Neuronal stem cell (in vitro differentiated cells): ENCODE measurements around the gene NFIX.

Source experiments
- DNase-seq: peaks from one replicate; pipeline ENCODE4 v3.0.0-alpha.2; 2013; ENCODE audit warnings: low spot score
- H2AFZ ChIP-seq: one replicate; pipeline ENCODE4 v1.6.1; 2013; ENCODE audit warnings: mild to moderate bottlenecking, low read length, inconsistent platforms
- H2AK5ac ChIP-seq: 2 replicates; pipeline ENCODE4 v1.6.1; 2013; ENCODE audit warnings: low read depth, mild to moderate bottlenecking, inconsistent platforms, low read length, moderate library complexity, mixed read lengths
- H2BK120ac ChIP-seq: 2 replicates; pipeline ENCODE4 v1.6.1; 2013; ENCODE audit warnings: low read depth, mild to moderate bottlenecking, inconsistent platforms, low read length, moderate library complexity, mixed read lengths
- H2BK12ac ChIP-seq: one replicate; pipeline ENCODE4 v1.6.1; 2013; ENCODE audit warnings: low read length, inconsistent platforms
- H2BK15ac ChIP-seq: 2 replicates; pipeline ENCODE4 v1.6.1; 2013; ENCODE audit warnings: mild to moderate bottlenecking, low read length, inconsistent platforms, mixed read lengths
- H2BK5ac ChIP-seq: one replicate; pipeline ENCODE4 v1.6.1; 2013; ENCODE audit warnings: inconsistent platforms, mild to moderate bottlenecking, low read length, moderate library complexity
- H3K14ac ChIP-seq: one replicate; pipeline ENCODE4 v1.6.1; 2013; ENCODE audit warnings: low read length, inconsistent platforms
- H3K18ac ChIP-seq: 2 replicates; pipeline ENCODE4 v1.6.1; 2013; ENCODE audit warnings: low read length, inconsistent platforms
- H3K23ac ChIP-seq: 2 replicates; pipeline ENCODE4 v1.6.1; 2013; ENCODE audit warnings: low read depth, mild to moderate bottlenecking, mixed read lengths, low read length, inconsistent platforms; ENCODE audit not compliant: poor library complexity
- H3K27ac ChIP-seq: replicated peaks from 3 replicates; pipeline ENCODE4 v1.5.1; 2013; ENCODE audit warnings: low read length, inconsistent platforms
- H3K27me3 ChIP-seq, 3 experiments: 2 replicates each; pipeline ENCODE4 v1.6.1; 2013; ENCODE audit warnings: low read length in 3 of 3, mild to moderate bottlenecking in 2 of 3, inconsistent platforms in 1 of 3, low read depth in 1 of 3, mixed read lengths in 1 of 3, moderate library complexity in 1 of 3; ENCODE audit not compliant: control insufficient read depth in 3 of 3, insufficient read depth in 3 of 3
- H3K36me3 ChIP-seq, 2 donors: replicated peaks in 1 of 2; 2 replicates each; pipeline ENCODE4 v1.6.1; 2013; ENCODE audit warnings: low read length in 2 of 2; ENCODE audit not compliant: control insufficient read depth in 2 of 2, insufficient read depth in 2 of 2
- H3K4ac ChIP-seq: 2 replicates; pipeline ENCODE4 v1.6.1; 2013; ENCODE audit warnings: inconsistent platforms, mild to moderate bottlenecking, low read length, moderate library complexity
- H3K4me1 ChIP-seq, 2 donors: 1 replicate in 1 of 2; 2 replicates in 1 of 2; pipeline ENCODE4 v1.6.1; 2013; ENCODE audit warnings: low read length in 2 of 2, low read depth in 1 of 2; ENCODE audit not compliant: control insufficient read depth in 2 of 2, insufficient read depth in 1 of 2
- H3K4me2 ChIP-seq: one replicate; pipeline ENCODE4 v1.6.1; 2013; ENCODE audit warnings: mild to moderate bottlenecking, low read length, inconsistent platforms; ENCODE audit not compliant: insufficient read depth, poor library complexity, severe bottlenecking
- H3K4me3 ChIP-seq, 2 donors: 2 replicates each; pipeline ENCODE4 v1.5.1; 2013; ENCODE audit warnings: low read length in 2 of 2, mild to moderate bottlenecking in 2 of 2, inconsistent platforms in 1 of 2, moderate library complexity in 1 of 2
- H3K79me1 ChIP-seq: one replicate; pipeline ENCODE4 v1.6.1; 2013; ENCODE audit warnings: low read depth, mild to moderate bottlenecking, inconsistent platforms, low read length, moderate library complexity
- H3K9ac ChIP-seq: one replicate; pipeline ENCODE4 v1.6.1; 2013; ENCODE audit warnings: mild to moderate bottlenecking, low read depth, low read length, inconsistent platforms; ENCODE audit not compliant: poor library complexity
- H3K9me3 ChIP-seq, 2 donors: replicated peaks in 1 of 2; 2 replicates each; pipeline versions ENCODE3 to v1.6.1; 2013; ENCODE audit warnings: low read length in 2 of 2, mild to moderate bottlenecking in 2 of 2, inconsistent platforms in 1 of 2, low read depth in 1 of 2, mixed read lengths in 1 of 2, moderate library complexity in 1 of 2; ENCODE audit not compliant: control insufficient read depth in 2 of 2, insufficient read depth in 1 of 2
- H4K8ac ChIP-seq: one replicate; pipeline ENCODE4 v1.6.1; 2013; ENCODE audit warnings: low read depth, mild to moderate bottlenecking, inconsistent platforms, low read length, moderate library complexity
- H4K91ac ChIP-seq: one replicate; pipeline ENCODE4 v1.6.1; 2013; ENCODE audit warnings: low read length, low read depth, mild to moderate bottlenecking, inconsistent platforms; ENCODE audit not compliant: poor library complexity
- WGBS, 2 donors: extraction: QIAGEN DNeasy Blood & Tissue Kit; methylation state at CpG; one replicate each; pipeline ENCODE4 v1.1.7; 2013; ENCODE audit warnings: missing lambda C conversion rate in 2 of 2, mixed read lengths in 1 of 2; ENCODE audit not compliant: insufficient read length in 2 of 2, insufficient replicate concordance in 1 of 2; ENCODE audit errors: extremely low coverage in 2 of 2; 5-methylcytosine and 5-hydroxymethylcytosine counted together

NFIX gene

GRCh38 chr19:13117772-13118423 lies 122.6 kb downstream of the NFIX start, which contains the start of gene NACC1:
TSS of gene NACC1 (plus strand) at chr19:13118264. CDS start at chr19:13135208, 16,944 bp downstream.
- no peaks in the 10 kb centered on the region for H3K9me3 ChIP-seq
- peak within 1 kb of the TSS; percentile 100 for H4K91ac ChIP-seq
- peak within 1 kb of the TSS; percentile 93 for H2BK15ac ChIP-seq
- H3K23ac ChIP-seq, result peak within 1 kb of the TSS; percentile 62
- H3K4me2 ChIP-seq, result peak within 1 kb of the TSS; percentile 62
- H2BK5ac ChIP-seq, result peak within 1 kb of the TSS; percentile 98
- H3K9ac ChIP-seq, result peak within 1 kb of the TSS; percentile 99
- H3K4me3 ChIP-seq, result peak within 1 kb of the TSS; percentile 99 to 100
- peak within 1 kb of the TSS; percentile 91 for H3K27ac ChIP-seq
- H3K14ac ChIP-seq, result peak within 1 kb of the TSS; percentile 100
- peak within 1 kb of the TSS; percentile 98 for H2AFZ ChIP-seq
- H3K18ac ChIP-seq, result peak within 1 kb of the TSS; percentile 100
- WGBS, 2 donors, result no CpG with 5 or more reads among the region's 65 CpGs
- H2AK5ac ChIP-seq, result peak within 1 kb of the TSS; percentile 98
- H3K79me1 ChIP-seq, result peaks cover 22% of the 10 kb centered on the region
- H3K27me3 ChIP-seq, result no peaks in the 10 kb centered on the region
- no peak within 1 kb of the TSS for H4K8ac ChIP-seq
- peak within 1 kb of the TSS; percentile 90 for H3K4ac ChIP-seq
- peaks cover 19 to 48% of the 10 kb centered on the region in 2 donors for H3K36me3 ChIP-seq
- peaks cover 16 to 19% of the 10 kb centered on the region in 2 donors for H3K4me1 ChIP-seq
- peak within 1 kb of the TSS; percentile 96 for H2BK120ac ChIP-seq
- peak within 1 kb of the TSS; percentile 92 for H2BK12ac ChIP-seq
- peak; percentile 86 for DNase-seq

GRCh38 chr19:13118424-13119193 lies 123.3 kb downstream of the NFIX start:
- Histone ChIP-seq H3K36me3 (peaks cover 22 to 48% of the 10 kb centered on the region in 2 donors), H4K8ac (no peak overlapping the region), H2AFZ (peak overlapping the region; percentile 83), H2BK15ac (peak overlapping the region; percentile 93), H3K18ac (peak overlapping the region; percentile 100), H4K91ac (peak overlapping the region; percentile 100), H3K9ac (peak overlapping the region; percentile 99), H3K4me3 (peak overlapping the region; percentile 96 to 99), H3K27ac (peak overlapping the region; percentile 91), H3K4me1 (peaks cover 16 to 21% of the 10 kb centered on the region in 2 donors), H3K27me3 (no peaks in the 10 kb centered on the region), H2AK5ac (peak overlapping the region; percentile 98), H3K23ac (peak overlapping the region; percentile 62), H3K14ac (peak overlapping the region; percentile 100), H3K9me3 (no peaks in the 10 kb centered on the region), H2BK5ac (peak overlapping the region; percentile 98), H3K4me2 (peak overlapping the region; percentile 62), H2BK12ac (peak overlapping the region; percentile 92), H3K4ac (peak overlapping the region; percentile 90), H2BK120ac (peak overlapping the region; percentile 96), H3K79me1 (peaks cover 26% of the 10 kb centered on the region)
- no CpG with 5 or more reads among the region's 57 CpGs for WGBS, 2 donors
- peak; percentile 71 for DNase-seq

GRCh38 chr19:13119627-13120026 lies 124.4 kb downstream of the NFIX start:
- no peak overlapping the region for H2BK5ac ChIP-seq
- peaks cover 16 to 21% of the 10 kb centered on the region in 2 donors for H3K4me1 ChIP-seq
- H3K9ac ChIP-seq, result no peak overlapping the region
- H3K4me2 ChIP-seq, result peak overlapping the region; percentile 62
- no peaks in the 10 kb centered on the region for H3K27me3 ChIP-seq
- no peak overlapping the region for H2BK12ac ChIP-seq
- no peak overlapping the region for H3K18ac ChIP-seq
- H3K79me1 ChIP-seq, result peaks cover 28% of the 10 kb centered on the region
- H3K14ac ChIP-seq, result no peak overlapping the region
- H2AK5ac ChIP-seq, result no peak overlapping the region
- H4K91ac ChIP-seq, result no peak overlapping the region
- no peak overlapping the region for H2BK120ac ChIP-seq
- H3K9me3 ChIP-seq, result no peaks in the 10 kb centered on the region
- H3K36me3 ChIP-seq, result peaks cover 24 to 52% of the 10 kb centered on the region in 2 donors
- DNase-seq, result no peak
- no peak overlapping the region for H2BK15ac ChIP-seq
- no CpG with 5 or more reads among the region's 8 CpGs for WGBS, 2 donors
- no peak overlapping the region for H2AFZ ChIP-seq
- H3K4me3 ChIP-seq, result peak overlapping the region; percentile 80 to 96
- H3K23ac ChIP-seq, result no peak overlapping the region
- no peak overlapping the region for H3K27ac ChIP-seq
- no peak overlapping the region for H4K8ac ChIP-seq
- no peak overlapping the region for H3K4ac ChIP-seq

- no peaks in the 10 kb centered on the region for H3K27me3 ChIP-seq
- H3K27ac ChIP-seq, result no peak overlapping the region
Observed at GRCh38 chr19:13120031-13120430, 124.8 kb downstream of the NFIX start.

More at GRCh38 chr19:13120031-13120430, 124.8 kb downstream of the NFIX start:
- Histone ChIP-seq H3K4me1 (peaks cover 16 to 21% of the 10 kb centered on the region in 2 donors), H3K4me2 (no peak overlapping the region), H3K4ac (no peak overlapping the region), H3K79me1 (peaks cover 28% of the 10 kb centered on the region), H3K23ac (no peak overlapping the region), H2AFZ (no peak overlapping the region), H2BK120ac (no peak overlapping the region), H3K14ac (no peak overlapping the region), H2BK12ac (no peak overlapping the region), H3K36me3 (peaks cover 23 to 52% of the 10 kb centered on the region in 2 donors), H2BK15ac (no peak overlapping the region), H3K18ac (no peak overlapping the region), H4K8ac (no peak overlapping the region), H2BK5ac (no peak overlapping the region), H3K9ac (peak overlapping the region; percentile 39), H4K91ac (no peak overlapping the region), H3K4me3 (peak overlapping the region in 1 of 2 donors; percentile 96), H2AK5ac (no peak overlapping the region), H3K9me3 (no peaks in the 10 kb centered on the region)
- no CpG with 5 or more reads among the region's 9 CpGs for WGBS, 2 donors
- DNase-seq, result no peak
